Heart left ventricle (tissue), 16 donors: ENCODE data around the gene LSR. TPM values are rescaled to one million over a fixed set of nuclear protein-coding genes. Genes with fewer than 3 reads are reported as not detected.

Source experiments
- ATAC-seq, 4 donors: fragments of 200-7000 bp; cut with Tn5 transposase; one replicate each; pipeline ENCODE4 v1.9.1; 2020 to 2022; ENCODE audit warnings: moderate library complexity in 4 of 4, mild to moderate bottlenecking in 3 of 4, moderate number of reproducible peaks in 1 of 4
- DNase-seq, 5 donors: peaks; one replicate each; pipeline ENCODE4 v3.0.0-alpha.2; 2020
- H3K27ac ChIP-seq, 12 donors: fragments of 200-600 bp; sonication (generic) in 4 of 12; one replicate each; pipeline versions ENCODE4 v1.5.0 to v1.8.0; 2016 to 2022; ENCODE audit warnings: mild to moderate bottlenecking in 2 of 12
- H3K27me3 ChIP-seq, 9 donors: fragments of 200-600 bp; sonication (generic) in 2 of 9; one replicate each; pipeline versions ENCODE4 v1.5.1 to v1.8.0; 2016 to 2022; ENCODE audit warnings: mild to moderate bottlenecking in 3 of 9
- H3K36me3 ChIP-seq, 9 donors: fragments of 200-600 bp; sonication (generic) in 2 of 9; one replicate each; pipeline versions ENCODE4 v1.5.0 to v1.8.0; 2018 to 2022; ENCODE audit warnings: mild to moderate bottlenecking in 2 of 9
- H3K4me1 ChIP-seq, 12 donors: fragments of 200-600 bp; sonication (generic) in 4 of 12; one replicate each; pipeline versions ENCODE4 v1.5.0 to v1.8.0; 2016 to 2022; ENCODE audit warnings: mild to moderate bottlenecking in 3 of 12
- H3K4me3 ChIP-seq, 12 donors: fragments of 200-600 bp; sonication (generic) in 4 of 12; one replicate each; pipeline versions ENCODE4 v1.5.0 to v1.8.0; 2017 to 2022; ENCODE audit warnings: mild to moderate bottlenecking in 9 of 12, moderate library complexity in 4 of 12
- H3K9me3 ChIP-seq, 12 donors: fragments of 200-600 bp; sonication (generic) in 4 of 12; one replicate each; pipeline versions ENCODE4 v1.5.0 to v1.8.0; 2016 to 2022; ENCODE audit warnings: mild to moderate bottlenecking in 1 of 12
- POLR2A ChIP-seq, 2 donors: fragments of 450-650 bp; IDR thresholded peaks; one replicate each; pipeline ENCODE4 v1.6.1; 2017; ENCODE audit warnings: antibody characterized with exemption in 2 of 2, mild to moderate bottlenecking in 2 of 2, moderate library complexity in 2 of 2
- WGBS, 4 donors: extraction: QIAGEN DNeasy Blood & Tissue Kit in 2 of 4; methylation state at CpG; one replicate each; pipeline versions ENCODE4 v1.1.5 to v1.1.7; 2013 to 2018; 5-methylcytosine and 5-hydroxymethylcytosine counted together
- intact Hi-C, 10 donors: fragments of 100-400 bp; cut with DNase I; formaldehyde crosslinking; loops; one replicate each; pipeline versions ENCODE4 v1.11.1 to v1.14.2; 2022
- polyA plus RNA-seq, 2 donors: library from polyadenylated mRNA; stranded (reverse); fragments of 200-250 nt; gene quantifications; one replicate each; pipeline ENCODE4 v1.2.3, GENCODE V29; 2013
- total RNA-seq, 9 donors: library from RNA; depleted of rRNA in 2 of 9; stranded (reverse); fragments of >200 nt in 2 of 9; fragmentation: NEBNext Ultra II Directional in 3 of 9; extraction: Animal tissue kit (Norgen Biotek cat#: 25700) in 3 of 9; gene quantifications; one replicate each; pipeline versions ENCODE4 v1.1.0 to v1.2.4, GENCODE V29; 2016 to 2023
- TF ChIP-seq, protein P1 (sequence below), 12 donors: fragments of 200-600 bp; sonication (generic) in 4 of 12; IDR thresholded peaks; one replicate each; pipeline versions ENCODE4 v1.5.0 to v1.8.0; 2018 to 2022; ENCODE audit warnings: antibody characterized with exemption in 12 of 12, mild to moderate bottlenecking in 5 of 12
- donor health status: ischemic (EF 13 %, LVEDD 7.1; RV severe dilation, severe dysfunction).
- donor health status: healthy with polysubstance abuse.
- donor health status: DM: no; HTN: yes; CAD: no.
- donor health status: DM: no; HTN: no; CAD: no.
- donor health status: ischemic (EF 25% LVEDD 6.9; RV normal size, moderate dysfunction).
- donor health status: ischemic (EF 25% LVEDD 5.7; RV mildly dilated, moderate dysfunction).
- donor health status: healthy.
- donor health status: DM: yes; HTN: yes; CAD: no.
- donor health status: ischemic (EF 35%, LVEDD 5.7; RV mildly dilated, moderate dysfunction).
- donor health status: nonischemic (EF 11% LVEDD 7.7; RV severe dilation, severe dysfunction).
- donor health status: DM: yes; HTN: yes; CAD: no.
- donor health status: PGD.
- donor health status: ischemic (EF 29% LVEDD 5.4; RV normal size, mild dysfunction).
- donor health status: nonischemic (EF 23%, LVEDD 6.1; RV moderate dilation, normal function).

The LSR gene
- total and polyA plus RNA-seq, 11 donors: 2.8 to 10.5 (median 5.3) TPM

DNA sequence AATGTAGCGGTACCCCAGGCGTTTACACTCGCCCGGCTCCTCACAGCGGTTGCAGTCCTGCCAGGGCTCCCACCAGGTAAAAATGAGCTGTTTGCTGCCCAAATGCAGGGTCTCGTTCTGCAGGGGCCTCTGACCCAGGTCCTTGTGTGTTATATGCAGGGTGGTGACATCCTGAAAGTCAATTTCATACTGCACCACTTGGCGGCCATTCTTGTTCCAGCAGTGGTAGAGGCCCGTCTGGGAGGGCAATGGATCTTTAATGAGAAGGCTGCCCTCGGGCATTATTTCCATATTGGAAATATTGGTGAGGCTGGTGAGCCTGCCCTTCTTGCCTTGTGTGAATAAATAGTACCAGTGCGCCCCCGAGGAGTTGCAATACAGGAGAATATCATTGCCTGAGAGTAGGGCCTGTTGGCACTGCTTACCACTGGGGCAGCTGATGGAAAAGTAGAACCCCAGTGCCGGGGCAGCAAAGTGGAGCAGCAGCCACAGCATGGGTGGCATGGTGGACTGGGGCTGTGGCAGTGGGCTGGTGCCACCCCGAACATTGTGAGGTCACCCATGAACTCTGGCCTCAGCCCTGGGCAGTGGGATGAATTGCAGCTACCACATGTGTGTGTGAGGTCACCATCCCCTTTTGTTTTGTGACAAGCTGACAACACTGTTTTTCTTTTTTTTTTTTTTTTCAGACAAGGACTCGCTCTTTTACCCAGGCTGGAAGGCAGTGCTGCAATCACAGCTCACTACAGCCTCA is 20.4 kb upstream of the LSR start, which contains the start of gene FAM187B:
Gene FAM187B, minus strand, starts transcription at position 563 of the 754 bp plus-strand sequence. Its CDS starts 59 bp downstream, at position 504.
- Histone ChIP-seq H3K4me1 (peaks cover 0 to 6% (median 0%) of the 10 kb centered on the region in 12 donors), H3K27ac (no peak within 1 kb of the TSS), H3K27me3 (no peaks in the 10 kb centered on the region), H3K4me3 (no peak within 1 kb of the TSS), H3K9me3 (no peaks in the 10 kb centered on the region), H3K36me3 (no peaks in the 10 kb centered on the region)
- no peak for ATAC-seq
- no peak for TF ChIP-seq POLR2A (IDR thresholded peaks at IDR 0.05)
- TF ChIP-seq, protein P1, sequence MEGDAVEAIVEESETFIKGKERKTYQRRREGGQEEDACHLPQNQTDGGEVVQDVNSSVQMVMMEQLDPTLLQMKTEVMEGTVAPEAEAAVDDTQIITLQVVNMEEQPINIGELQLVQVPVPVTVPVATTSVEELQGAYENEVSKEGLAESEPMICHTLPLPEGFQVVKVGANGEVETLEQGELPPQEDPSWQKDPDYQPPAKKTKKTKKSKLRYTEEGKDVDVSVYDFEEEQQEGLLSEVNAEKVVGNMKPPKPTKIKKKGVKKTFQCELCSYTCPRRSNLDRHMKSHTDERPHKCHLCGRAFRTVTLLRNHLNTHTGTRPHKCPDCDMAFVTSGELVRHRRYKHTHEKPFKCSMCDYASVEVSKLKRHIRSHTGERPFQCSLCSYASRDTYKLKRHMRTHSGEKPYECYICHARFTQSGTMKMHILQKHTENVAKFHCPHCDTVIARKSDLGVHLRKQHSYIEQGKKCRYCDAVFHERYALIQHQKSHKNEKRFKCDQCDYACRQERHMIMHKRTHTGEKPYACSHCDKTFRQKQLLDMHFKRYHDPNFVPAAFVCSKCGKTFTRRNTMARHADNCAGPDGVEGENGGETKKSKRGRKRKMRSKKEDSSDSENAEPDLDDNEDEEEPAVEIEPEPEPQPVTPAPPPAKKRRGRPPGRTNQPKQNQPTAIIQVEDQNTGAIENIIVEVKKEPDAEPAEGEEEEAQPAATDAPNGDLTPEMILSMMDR (IDR thresholded peaks at IDR 0.05): no peak
- no peak for DNase-seq
- WGBS, 4 donors: 88 to 92% (median 90%) methylated on average over 8 to 14 of the region's 14 CpGs
- intact Hi-C loops: no loop called here

DNA sequence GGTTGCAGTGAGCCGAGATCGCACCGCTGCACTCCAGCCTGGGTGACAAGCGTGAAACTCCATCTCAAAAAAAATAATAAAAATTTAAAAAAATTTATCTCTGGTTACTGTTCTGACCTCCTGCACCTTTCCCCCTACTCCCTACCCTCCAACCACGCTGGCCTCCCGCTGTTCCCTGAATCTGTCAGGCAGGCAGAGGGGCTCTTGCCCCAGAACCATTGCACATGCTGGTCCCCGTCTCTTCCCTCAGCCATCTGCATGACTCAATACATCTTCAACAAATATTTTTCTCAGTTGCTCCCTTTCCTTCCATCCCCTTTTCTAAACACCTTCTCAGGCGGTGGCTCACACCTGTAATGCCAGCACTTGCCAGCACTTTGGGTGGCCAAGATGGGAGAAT is 19.2 kb upstream of the LSR start:
- TF ChIP-seq, protein P1 (IDR thresholded peaks at IDR 0.05): no peak
- TF ChIP-seq POLR2A (IDR thresholded peaks at IDR 0.05): no peak
- DNase-seq (no peak), ATAC-seq (no peak)
- Histone ChIP-seq H3K27me3 (no peaks in the 10 kb centered on the region), H3K4me1 (peaks cover 0 to 6% (median 0%) of the 10 kb centered on the region in 12 donors), H3K27ac (no peak overlapping the region), H3K4me3 (no peak overlapping the region), H3K9me3 (no peaks in the 10 kb centered on the region), H3K36me3 (no peaks in the 10 kb centered on the region)
- intact Hi-C loops: no loop called here
- 93 to 98% (median 95%) methylated on average over 8 of the region's 8 CpGs for WGBS, 4 donors

DNA sequence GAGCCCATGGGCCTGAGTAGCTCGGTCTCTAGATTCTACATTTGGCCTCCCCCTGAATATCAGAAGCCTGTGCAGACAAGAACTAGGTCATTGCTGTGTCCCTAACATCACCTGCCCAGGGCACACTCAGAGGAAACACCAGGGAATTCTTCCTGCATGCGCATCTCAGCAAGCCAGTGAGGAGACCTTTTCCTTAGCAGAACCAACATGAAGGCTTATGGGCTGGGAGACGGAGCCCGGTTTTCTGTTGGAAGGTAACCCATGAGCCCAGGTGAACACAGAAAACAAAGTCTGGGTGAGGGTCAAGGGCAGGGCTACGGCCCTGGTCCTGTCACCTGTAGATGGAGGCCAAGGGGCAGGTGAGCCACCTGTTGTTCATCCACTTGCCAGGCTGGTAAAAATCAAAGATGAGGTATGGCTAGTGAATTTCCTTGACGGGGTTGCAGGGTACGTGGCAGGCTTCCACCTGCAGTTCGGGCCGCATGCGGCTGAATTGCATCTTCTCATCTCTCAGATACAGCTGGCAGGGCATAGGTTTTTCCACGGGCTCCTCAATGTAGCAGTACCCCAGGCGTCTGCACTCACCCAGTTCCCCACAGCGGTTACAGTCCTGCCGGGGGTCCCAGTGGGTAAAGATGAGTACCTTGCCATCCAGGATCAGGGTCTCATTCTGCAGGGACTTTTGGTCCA is 16.7 kb upstream of the LSR start:
- TF ChIP-seq, protein P1 (IDR thresholded peaks at IDR 0.05): no peak
- TF ChIP-seq POLR2A (IDR thresholded peaks at IDR 0.05): no peak
- peaks cover 0 to 2% (median 0%) of the 10 kb centered on the region in 12 donors for H3K9me3 ChIP-seq
- no peaks in the 10 kb centered on the region for H3K4me1 ChIP-seq
- no peak for DNase-seq
- no peaks in the 10 kb centered on the region for H3K36me3 ChIP-seq
- no peaks in the 10 kb centered on the region for H3K27me3 ChIP-seq
- no peak overlapping the region for H3K4me3 ChIP-seq
- no peak for ATAC-seq
- 89 to 93% (median 91%) methylated on average over 13 to 14 of the region's 14 CpGs for WGBS, 4 donors
- no peak overlapping the region for H3K27ac ChIP-seq
- intact Hi-C loops: no loop called here

DNA sequence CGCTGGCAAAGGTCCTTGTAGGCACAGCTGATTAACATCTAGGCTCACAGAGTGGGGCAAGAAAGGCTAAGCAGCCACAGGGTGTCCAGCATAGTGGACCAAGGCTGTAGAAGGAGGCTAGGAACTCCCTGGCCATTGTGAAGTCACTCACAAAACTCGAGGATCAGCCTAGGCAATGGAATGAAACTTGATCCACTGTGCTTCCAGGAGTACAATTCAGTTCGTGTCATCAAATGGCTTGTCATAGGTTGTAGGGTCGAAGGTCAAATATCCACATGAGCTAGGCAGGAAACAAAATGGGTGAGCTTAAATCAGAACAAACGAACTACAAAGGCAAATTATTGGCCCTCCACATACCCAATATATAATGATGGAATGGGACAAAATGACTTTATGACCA is 15.9 kb upstream of the LSR start:
- intact Hi-C loops: no loop called here
- no peaks in the 10 kb centered on the region for H3K27me3 ChIP-seq
- H3K4me1 ChIP-seq: no peaks in the 10 kb centered on the region
- DNase-seq (no peak), ATAC-seq (no peak)
- no peak overlapping the region for H3K27ac ChIP-seq
- H3K9me3 ChIP-seq: peaks cover 0 to 2% (median 0%) of the 10 kb centered on the region in 12 donors
- no peaks in the 10 kb centered on the region for H3K36me3 ChIP-seq
- TF ChIP-seq, protein P1 (IDR thresholded peaks at IDR 0.05): no peak
- no peak for TF ChIP-seq POLR2A (IDR thresholded peaks at IDR 0.05)
- H3K4me3 ChIP-seq: no peak overlapping the region
- 68 to 84% (median 75%) methylated on average over 5 of the region's 5 CpGs for WGBS, 4 donors
